HepG2 (cell line): Measurements from ENCODE around the gene KCTD13. TPM values are rescaled to one million over a fixed set of nuclear protein-coding genes. Genes with fewer than 3 reads are reported as not detected.

ENCODE experiments used
- HNF4A ChIP-seq: sonication (generic); formaldehyde crosslinking; IDR thresholded peaks from 2 replicates; pipeline ENCODE4 v1.4.0; 2020; ENCODE audit warnings: missing genetic modification reagents
- IKZF5 ChIP-seq: IDR thresholded peaks from 2 replicates; pipeline ENCODE4 v1.6.1; 2018; ENCODE audit warnings: missing genetic modification reagents, mild to moderate bottlenecking, missing compliant biosample characterization
- POGZ ChIP-seq: sonication (generic); formaldehyde crosslinking; IDR thresholded peaks from 2 replicates; pipeline ENCODE4 v1.4.0; 2020; ENCODE audit warnings: mild to moderate bottlenecking, missing genetic modification reagents
- RAD51 ChIP-seq: fragments of 450-650 bp; IDR thresholded peaks from 2 replicates; pipeline ENCODE4 v1.6.1; 2016; ENCODE audit warnings: borderline replicate concordance
- REST ChIP-seq, 2 experiments: IDR thresholded peaks; 2 replicates each; pipeline ENCODE4 v1.6.1; 2011 to 2012; ENCODE audit warnings: low read length in 2 of 2, borderline replicate concordance in 1 of 2, low read depth in 1 of 2, mild to moderate bottlenecking in 1 of 2, moderate library complexity in 1 of 2
- UBTF ChIP-seq: sonication (generic); formaldehyde crosslinking; IDR thresholded peaks from 2 replicates; pipeline ENCODE4 v1.4.0; 2020; ENCODE audit warnings: mild to moderate bottlenecking, missing genetic modification reagents
- ZBTB20 ChIP-seq: sonication (generic); formaldehyde crosslinking; IDR thresholded peaks from 2 replicates; pipeline ENCODE4 v1.8.1; 2023; ENCODE audit warnings: missing genetic modification reagents, low read depth, mild to moderate bottlenecking, borderline replicate concordance
- ZIK1 ChIP-seq: sonication (generic); formaldehyde crosslinking; IDR thresholded peaks from 2 replicates; pipeline ENCODE4 v1.5.0; 2020; ENCODE audit warnings: mild to moderate bottlenecking, low read depth, missing genetic modification reagents, borderline replicate concordance
- ZKSCAN8 ChIP-seq: IDR thresholded peaks from 2 replicates; pipeline ENCODE4 v1.6.1; 2016; ENCODE audit warnings: borderline replicate concordance, missing genetic modification reagents, missing compliant biosample characterization
- ZNF275 ChIP-seq: sonication (generic); formaldehyde crosslinking; IDR thresholded peaks from 2 replicates; pipeline ENCODE4 v1.8.0; 2022; ENCODE audit warnings: missing genetic modification reagents, mild to moderate bottlenecking, inconsistent platforms, borderline replicate concordance
- ZNF329 ChIP-seq: sonication (generic); formaldehyde crosslinking; IDR thresholded peaks from 2 replicates; pipeline ENCODE4 v1.9.0; 2021; ENCODE audit warnings: low read depth, mild to moderate bottlenecking, missing genetic modification reagents
- ZNF33A ChIP-seq: sonication (generic); formaldehyde crosslinking; IDR thresholded peaks from 2 replicates; pipeline ENCODE4 v1.5.1; 2020; ENCODE audit warnings: missing genetic modification reagents, mild to moderate bottlenecking, moderate library complexity, borderline replicate concordance
- ZNF567 ChIP-seq: sonication (generic); formaldehyde crosslinking; IDR thresholded peaks from 2 replicates; pipeline ENCODE4 v1.8.1; 2023; ENCODE audit warnings: mild to moderate bottlenecking, missing genetic modification reagents, borderline replicate concordance
- ZNF674 ChIP-seq: sonication (generic); formaldehyde crosslinking; IDR thresholded peaks from 2 replicates; pipeline ENCODE4 v1.5.0; 2020; ENCODE audit warnings: low read depth, mild to moderate bottlenecking, missing genetic modification reagents
- polyA plus RNA-seq, 8 experiments: library from polyadenylated mRNA; depleted of rRNA in 3 of 8; stranded (reverse) in 7 of 8; unstranded in 1 of 8; fragments of >200 nt; fragmentation: Illumina TruSeq in 4 of 8; extraction: Trizol in 4 of 8; gene quantifications; 2 replicates each; pipeline versions ENCODE4 v1.2.1 to v1.2.3, GENCODE V29; 2011 to 2016; ENCODE audit warnings: low read depth in 4 of 8, missing spikeins in 1 of 8, mixed read lengths in 1 of 8; ENCODE audit not compliant: insufficient read depth in 1 of 8
- total RNA-seq, 5 experiments: library from RNA; depleted of rRNA; stranded (reverse); fragments of >200 nt; fragmentation: Illumina TruSeq; extraction: Trizol; gene quantifications; 2 replicates each; pipeline ENCODE4 v1.2.3, GENCODE V29; 2016; ENCODE audit warnings: low read depth in 1 of 5
- TF ChIP-seq, protein P1 (sequence below): sonication (generic); formaldehyde crosslinking; IDR thresholded peaks from 2 replicates; pipeline ENCODE4 v1.5.0; 2020; ENCODE audit warnings: mild to moderate bottlenecking, missing genetic modification reagents

The KCTD13 gene
- total and polyA plus RNA-seq, 2 of the 13 experiments (the other 11 are each of a cell fraction or from before 2014, with no cell fraction given), result 6.3 to 14.7 TPM

DNA sequence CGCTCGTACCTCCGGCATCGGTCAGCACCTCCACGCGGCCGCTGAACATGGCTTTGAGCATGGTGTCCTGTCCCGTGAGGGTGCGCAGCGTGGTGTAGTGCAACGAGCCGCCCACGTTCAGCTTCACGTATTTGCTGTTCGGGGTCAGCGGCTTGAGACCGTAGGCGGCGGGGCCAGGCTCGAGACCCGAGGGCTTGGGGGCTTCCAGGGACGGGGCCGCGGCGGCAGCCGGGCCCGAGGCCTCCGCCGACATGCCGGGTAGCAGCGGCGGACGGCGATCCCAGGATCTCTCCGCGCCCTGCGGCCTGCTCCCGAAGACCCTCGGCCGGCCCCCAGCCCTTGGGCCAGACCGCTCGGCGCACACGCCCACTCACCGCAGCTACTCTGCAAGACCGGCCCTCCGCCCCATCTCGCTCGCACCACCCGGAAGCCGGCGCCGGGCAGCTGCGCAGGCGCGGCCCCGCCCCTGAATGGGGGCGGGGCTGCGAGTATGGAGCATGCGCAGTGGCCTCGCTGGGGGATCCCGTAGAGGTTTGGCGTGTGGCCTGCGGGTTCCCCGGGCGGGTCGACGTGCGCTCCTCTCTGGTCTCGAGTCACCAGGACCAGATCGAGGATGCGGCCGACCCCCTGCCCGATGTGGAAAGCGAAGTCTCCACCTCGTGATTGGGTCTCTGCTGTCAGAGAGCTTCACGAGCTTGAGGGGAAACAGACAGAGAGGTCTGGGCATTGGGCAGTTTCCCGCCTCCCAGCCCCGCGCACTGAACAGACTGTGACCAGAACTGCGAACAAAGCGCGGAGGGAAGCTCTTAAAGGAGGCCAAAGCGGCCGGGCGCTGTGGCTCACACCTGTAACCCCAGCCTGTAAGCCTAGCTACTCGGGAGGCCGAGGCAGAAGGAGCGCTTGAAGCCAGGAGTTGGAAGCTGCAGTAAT lies at the start of gene KCTD13 (continued):
- TF ChIP-seq REST (IDR thresholded peaks at IDR 0.05; ENCODE audit: borderline replicate concordance in 1 of 2, low read depth in 1 of 2, low read length in 2 of 2), result peak in 1 of 2 experiments; percentile 20; a peak in 3 of 4 replicates
- no peak for TF ChIP-seq RAD51
- TF ChIP-seq, protein P1, sequence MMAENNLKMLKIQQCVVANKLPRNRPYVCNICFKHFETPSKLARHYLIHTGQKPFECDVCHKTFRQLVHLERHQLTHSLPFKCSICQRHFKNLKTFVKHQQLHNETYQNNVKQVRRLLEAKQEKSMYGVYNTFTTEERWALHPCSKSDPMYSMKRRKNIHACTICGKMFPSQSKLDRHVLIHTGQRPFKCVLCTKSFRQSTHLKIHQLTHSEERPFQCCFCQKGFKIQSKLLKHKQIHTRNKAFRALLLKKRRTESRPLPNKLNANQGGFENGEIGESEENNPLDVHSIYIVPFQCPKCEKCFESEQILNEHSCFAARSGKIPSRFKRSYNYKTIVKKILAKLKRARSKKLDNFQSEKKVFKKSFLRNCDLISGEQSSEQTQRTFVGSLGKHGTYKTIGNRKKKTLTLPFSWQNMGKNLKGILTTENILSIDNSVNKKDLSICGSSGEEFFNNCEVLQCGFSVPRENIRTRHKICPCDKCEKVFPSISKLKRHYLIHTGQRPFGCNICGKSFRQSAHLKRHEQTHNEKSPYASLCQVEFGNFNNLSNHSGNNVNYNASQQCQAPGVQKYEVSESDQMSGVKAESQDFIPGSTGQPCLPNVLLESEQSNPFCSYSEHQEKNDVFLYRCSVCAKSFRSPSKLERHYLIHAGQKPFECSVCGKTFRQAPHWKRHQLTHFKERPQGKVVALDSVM (CRISPR knock-in tag), result peak; percentile 69; the same call in 1 of the 2 replicates
- TF ChIP-seq ZIK1 (CRISPR knock-in tag), result peak; percentile 64; the same call in 1 of the 2 replicates
- peak; percentile 62; the same call in 1 of the 2 replicates for TF ChIP-seq IKZF5
- TF ChIP-seq POGZ (CRISPR knock-in tag), result peak; percentile 45; the same call in 1 of the 2 replicates
- peak; percentile 86; the same call in 1 of the 2 replicates for TF ChIP-seq ZBTB20
- peak; percentile 80 for TF ChIP-seq UBTF (CRISPR knock-in tag)
- TF ChIP-seq ZNF567 (CRISPR knock-in tag), result peak; percentile 64; the same call in 1 of the 2 replicates
- TF ChIP-seq ZNF329 (CRISPR knock-in tag), result no peak
- TF ChIP-seq ZNF275 (CRISPR knock-in tag), result peak; percentile 92; the same call in 1 of the 2 replicates
- TF ChIP-seq ZNF33A (CRISPR knock-in tag), result no peak
- TF ChIP-seq ZNF674, result peak; percentile 80; the same call in 1 of the 2 replicates
- peak; percentile 59; the same call in 1 of the 2 replicates for TF ChIP-seq ZKSCAN8 (CRISPR knock-in tag)
- 0 out of 2 replicates have a peak, but pooled peaks have one; percentile 19 for TF ChIP-seq HNF4A (CRISPR knock-in tag)
